H1 (cell line): Measurements from ENCODE around the gene RBSN. TPM values are rescaled to one million over a fixed set of nuclear protein-coding genes. Genes with fewer than 3 reads are reported as not detected.

Experiments used
- CTCF ChIA-PET: fragments of 300-600 bp; sonication (Branson Sonifier 250); formaldehyde crosslinking; loops from one replicate; lab custom pipeline; 2021; ENCODE audit not compliant: partially characterized antibody; lab: Charles Lee
- POLR2A ChIA-PET: fragments of 300-600 bp; sonication (Branson Sonifier 250); formaldehyde crosslinking; loops from one replicate; lab custom pipeline; 2021; ENCODE audit warnings: inconsistent platforms; ENCODE audit not compliant: partially characterized antibody; lab: Charles Lee
- DNase-seq, 2 experiments: peaks; one replicate each; pipeline versions ENCODE4 v3.0.0 to v3.0.0-alpha.2; 2010 to 2022; ENCODE audit warnings: low spot score in 2 of 2, low read depth in 1 of 2, mixed read lengths in 1 of 2
- FAIRE-seq: peaks from 2 replicates; lab custom pipeline; 2011; peaks lifted over from hg19 to GRCh38; lab: Jason Lieb, UNC
- H2AFZ ChIP-seq: 2 replicates; pipeline ENCODE4 v1.8.1; 2012; ENCODE audit warnings: low read length, inconsistent platforms
- H2AK5ac ChIP-seq: 2 replicates; pipeline ENCODE4 v1.6.1; 2013; ENCODE audit warnings: low read depth, low read length
- H2BK120ac ChIP-seq: replicated peaks from 2 replicates; pipeline ENCODE3; 2013; ENCODE audit warnings: low read depth, low read length, inconsistent platforms
- H2BK12ac ChIP-seq: 2 replicates; pipeline ENCODE4 v1.6.1; 2013; ENCODE audit warnings: low read depth, low read length
- H2BK15ac ChIP-seq: 2 replicates; pipeline ENCODE4 v1.6.1; 2013; ENCODE audit warnings: low read length
- H2BK20ac ChIP-seq: 2 replicates; pipeline ENCODE4 v1.6.1; 2013; ENCODE audit warnings: low read length
- H2BK5ac ChIP-seq: 2 replicates; pipeline ENCODE4 v1.6.1; 2013; ENCODE audit warnings: low read depth, low read length
- H3K14ac ChIP-seq: 2 replicates; pipeline ENCODE4 v1.6.1; 2013; ENCODE audit warnings: inconsistent platforms; ENCODE audit not compliant: insufficient read length
- H3K18ac ChIP-seq: 2 replicates; pipeline ENCODE4 v1.6.1; 2013; ENCODE audit warnings: low read length; ENCODE audit errors: extremely low read depth
- H3K23ac ChIP-seq: 2 replicates; pipeline ENCODE4 v1.6.1; 2013; ENCODE audit warnings: inconsistent platforms; ENCODE audit not compliant: insufficient read length
- H3K23me2 ChIP-seq: 2 replicates; pipeline ENCODE4 v1.6.1; 2013; ENCODE audit warnings: low read depth, low read length
- H3K27ac ChIP-seq: 2 replicates; pipeline ENCODE4 v1.6.1; 2011; ENCODE audit warnings: low read depth, low read length, inconsistent platforms
- H3K27me3 ChIP-seq, 4 experiments: replicated peaks in 1 of 4; 1 replicate in 1 of 4; 2 replicates in 3 of 4; pipeline versions ENCODE4 v1.6.1 to v1.8.1; 2011 to 2013; ENCODE audit warnings: low read length in 3 of 4, mild to moderate bottlenecking in 3 of 4, inconsistent platforms in 2 of 4, mixed read lengths in 2 of 4, moderate library complexity in 1 of 4; ENCODE audit not compliant: control insufficient read depth in 3 of 4, insufficient read depth in 3 of 4; ENCODE audit errors: extremely low read depth in 1 of 4
- H3K36me3 ChIP-seq, 4 experiments: 2 replicates each; pipeline versions ENCODE4 v1.6.1 to v1.8.1; 2011 to 2013; ENCODE audit warnings: mild to moderate bottlenecking in 4 of 4, low read length in 3 of 4, moderate library complexity in 2 of 4, control low read depth in 1 of 4, inconsistent platforms in 1 of 4; ENCODE audit not compliant: insufficient read depth in 4 of 4, control insufficient read depth in 2 of 4
- H3K4ac ChIP-seq: replicated peaks from 2 replicates; pipeline ENCODE3; 2013; ENCODE audit warnings: low read length, low read depth, mixed read lengths, inconsistent platforms; ENCODE audit not compliant: insufficient read length
- H3K4me1 ChIP-seq, 4 experiments: replicated peaks in 1 of 4; 1 replicate in 1 of 4; 2 replicates in 3 of 4; pipeline versions ENCODE4 v1.6.1 to v1.8.1; 2011 to 2013; ENCODE audit warnings: low read length in 3 of 4, inconsistent platforms in 2 of 4, mixed read lengths in 1 of 4; ENCODE audit not compliant: insufficient read depth in 4 of 4, control insufficient read depth in 3 of 4
- H3K4me2 ChIP-seq, 2 experiments: 2 replicates each; pipeline versions ENCODE4 v1.6.1 to v1.8.1; 2011 to 2013; ENCODE audit warnings: low read depth in 2 of 2, low read length in 2 of 2, control low read depth in 1 of 2, inconsistent platforms in 1 of 2, mild to moderate bottlenecking in 1 of 2; ENCODE audit not compliant: insufficient read depth in 1 of 2
- H3K4me3 ChIP-seq, 4 experiments: fragments of 200-600, 300-600 bp in 1 of 4; sonication (generic), shearing (Covaris generic), sonication (Bioruptor Twin) in 1 of 4; 2 replicates each; pipeline versions ENCODE4 v1.5.1 to v1.8.1; 2011 to 2016; ENCODE audit warnings: low read length in 4 of 4, low read depth in 3 of 4, control low read depth in 2 of 4, inconsistent platforms in 2 of 4, mild to moderate bottlenecking in 2 of 4, mixed read lengths in 1 of 4, moderate library complexity in 1 of 4; ENCODE audit not compliant: insufficient read depth in 2 of 4; ENCODE audit errors: extremely low read depth in 1 of 4
- H3K56ac ChIP-seq: replicated peaks from 2 replicates; pipeline ENCODE3; 2013; ENCODE audit warnings: low read depth, mild to moderate bottlenecking, mixed read lengths, low read length, inconsistent platforms; ENCODE audit not compliant: insufficient read length
- H3K79me1 ChIP-seq: 2 replicates; pipeline ENCODE4 v1.6.1; 2013; ENCODE audit warnings: low read depth, low read length, control low read depth
- H3K79me2 ChIP-seq, 2 experiments: 2 replicates each; pipeline versions ENCODE4 v1.6.1 to v1.8.1; 2012 to 2013; ENCODE audit warnings: low read length in 2 of 2, mild to moderate bottlenecking in 2 of 2, inconsistent platforms in 1 of 2; ENCODE audit not compliant: insufficient read depth in 2 of 2, control insufficient read depth in 1 of 2
- H3K9ac ChIP-seq, 4 experiments: replicated peaks in 1 of 4; 1 replicate in 1 of 4; 2 replicates in 3 of 4; pipeline versions ENCODE4 v1.6.1 to v1.8.1; 2011 to 2013; ENCODE audit warnings: low read depth in 3 of 4, low read length in 3 of 4, control low read depth in 2 of 4, mild to moderate bottlenecking in 2 of 4, moderate library complexity in 2 of 4, inconsistent platforms in 1 of 4; ENCODE audit errors: extremely low read depth in 1 of 4
- H3K9me3 ChIP-seq, 2 experiments: 2 replicates each; pipeline versions ENCODE4 v1.6.1 to v1.8.1; 2012 to 2013; ENCODE audit warnings: mild to moderate bottlenecking in 2 of 2, moderate library complexity in 2 of 2, control low read depth in 1 of 2, inconsistent platforms in 1 of 2, low read depth in 1 of 2, low read length in 1 of 2, mixed read lengths in 1 of 2; ENCODE audit not compliant: insufficient read depth in 2 of 2
- H4K20me1 ChIP-seq, 2 experiments: replicated peaks in 1 of 2; 2 replicates each; pipeline versions ENCODE3 to v1.8.1; 2011 to 2013; ENCODE audit warnings: inconsistent platforms in 2 of 2, low read length in 2 of 2, mild to moderate bottlenecking in 1 of 2; ENCODE audit not compliant: insufficient read depth in 2 of 2, control insufficient read depth in 1 of 2
- H4K5ac ChIP-seq: 2 replicates; pipeline ENCODE4 v1.6.1; 2013; ENCODE audit warnings: low read length, low read depth, mixed read lengths, inconsistent platforms; ENCODE audit not compliant: insufficient read length
- H4K8ac ChIP-seq: 2 replicates; pipeline ENCODE4 v1.8.0; 2013; ENCODE audit warnings: mild to moderate bottlenecking, moderate library complexity, low read length, inconsistent platforms; ENCODE audit not compliant: insufficient read depth; ENCODE audit errors: extremely low read depth
- H4K91ac ChIP-seq: replicated peaks from 2 replicates; pipeline ENCODE3; 2013; ENCODE audit warnings: low read length, mixed read lengths, inconsistent platforms; ENCODE audit not compliant: insufficient read length
- ASH2L ChIP-seq: fragments of 200-600, 300-600 bp; sonication (generic); IDR thresholded peaks from one replicate; pipeline ENCODE4 v1.7.1; 2017; ENCODE audit warnings: low read length
- ATF2 ChIP-seq: IDR thresholded peaks from 2 replicates; pipeline ENCODE4 v1.6.1; 2012; ENCODE audit warnings: low read length, inconsistent platforms
- CHD2 ChIP-seq: IDR thresholded peaks from 2 replicates; pipeline ENCODE4 v1.6.1; 2012; ENCODE audit warnings: low read length, improper control_type of control experiment
- FOSL1 ChIP-seq: IDR thresholded peaks from 2 replicates; pipeline ENCODE4 v1.6.1; 2011; ENCODE audit warnings: mild to moderate bottlenecking, low read depth, low read length, moderate library complexity; ENCODE audit not compliant: insufficient read depth
- KDM5A ChIP-seq: fragments of 200-600 bp; IDR thresholded peaks from 2 replicates; pipeline ENCODE4 v1.7.1; 2012; ENCODE audit warnings: mild to moderate bottlenecking, low read length, inconsistent platforms, mixed read lengths
- MAFK ChIP-seq: IDR thresholded peaks from 2 replicates; pipeline ENCODE4 v1.6.1; 2012; ENCODE audit warnings: low read depth, mild to moderate bottlenecking, improper control_type of control experiment, low read length
- NANOG ChIP-seq: IDR thresholded peaks from 2 replicates; pipeline ENCODE4 v1.6.1; 2011; ENCODE audit warnings: low read length, low read depth, mild to moderate bottlenecking, inconsistent platforms; ENCODE audit not compliant: insufficient read depth, poor library complexity, severe bottlenecking
- POLR2A ChIP-seq, 2 experiments: IDR thresholded peaks; 1 replicate in 1 of 2; 2 replicates in 1 of 2; pipeline ENCODE4 v1.6.1; 2011; ENCODE audit warnings: low read depth in 2 of 2, low read length in 2 of 2, mild to moderate bottlenecking in 2 of 2; ENCODE audit errors: control extremely low read depth in 1 of 2
- SIRT6 ChIP-seq: IDR thresholded peaks from one replicate; pipeline ENCODE4 v1.7.1; 2012; ENCODE audit warnings: low read length, inconsistent platforms
- TAF1 ChIP-seq: IDR thresholded peaks from 2 replicates; pipeline ENCODE4 v1.6.1; 2011; ENCODE audit warnings: mild to moderate bottlenecking, low read depth, low read length
- TAF7 ChIP-seq: optimal IDR thresholded peaks from 2 replicates; pipeline ENCODE3; 2011; ENCODE audit warnings: low read depth, mild to moderate bottlenecking, inconsistent platforms, low read length, moderate library complexity, borderline replicate concordance
- USF2 ChIP-seq: IDR thresholded peaks from 2 replicates; pipeline ENCODE4 v1.6.1; 2011; ENCODE audit warnings: low read length, improper control_type of control experiment
- WGBS, 2 experiments: shearing (Covaris generic) in 1 of 2; methylation state at CpG; one replicate each; pipeline versions ENCODE4 v1.1.6 to v1.1.7; 2013 to 2015; ENCODE audit warnings: low lambda C conversion rate in 2 of 2, mixed read lengths in 2 of 2, inconsistent platforms in 1 of 2, low coverage in 1 of 2, missing lambda C conversion rate in 1 of 2; ENCODE audit not compliant: insufficient replicate concordance in 2 of 2, insufficient coverage in 1 of 2, insufficient read length in 1 of 2; ENCODE audit errors: extremely low coverage in 1 of 2, missing lambda C conversion rate in 1 of 2; 5-methylcytosine and 5-hydroxymethylcytosine counted together
- polyA plus RNA-seq, 7 experiments: library from polyadenylated mRNA; depleted of rRNA in 3 of 7; stranded (reverse) in 5 of 7; unstranded in 2 of 7; fragments of >200 nt in 5 of 7; fragments of 200-250 nt in 2 of 7; gene quantifications; 1 replicate in 5 of 7; 2 replicates in 1 of 7; 4 replicates in 1 of 7; pipeline versions ENCODE4 v1.2.1 to v1.2.3, GENCODE V29; 2011 to 2013; ENCODE audit warnings: missing spikeins in 2 of 7, mixed read lengths in 2 of 7
- total RNA-seq: library from RNA; stranded (reverse); fragmentation: NEBNext Ultra II Directional; extraction: Animal tissue kit (Norgen Biotek cat#: 25700); gene quantifications from 2 replicates; pipeline ENCODE4 v1.2.1, GENCODE V29; 2021

The RBSN gene
- total and polyA plus RNA-seq, 2 of the 8 experiments (the other 6 are each of a cell fraction or from before 2014, with no cell fraction given), result 5.9 to 20.0 TPM

- Histone ChIP-seq H2BK120ac (no peak overlapping the region), H3K36me3 (peaks cover 7 to 15% (median 12%) of the 10 kb centered on the region in 4 experiments), H3K18ac (no peak overlapping the region), H3K4ac (no peak overlapping the region), H2AFZ (no peak overlapping the region), H3K9ac (no peak overlapping the region), H2AK5ac (no peak overlapping the region), H3K14ac (no peak overlapping the region), H3K56ac (no peak overlapping the region), H3K4me1 (peaks cover 0 to 11% (median 6%) of the 10 kb centered on the region in 4 experiments; a peak in 5 of 7 replicates), H2BK20ac (no peak overlapping the region), H4K20me1 (peaks cover 0 to 5% of the 10 kb centered on the region in 2 experiments), H3K4me2 (peak overlapping the region in 1 of 2 experiments; percentile 83; a peak in 1 of 4 replicates), H3K9me3 (no peaks in the 10 kb centered on the region; a peak in 1 of 4 replicates), H4K91ac (no peak overlapping the region), H4K8ac (peak overlapping the region; percentile 75; the same call in 1 of the 2 replicates), H3K79me1 (peaks cover 15% of the 10 kb centered on the region), H2BK12ac (no peak overlapping the region), H2BK15ac (no peak overlapping the region), H3K23me2 (peaks cover 7% of the 10 kb centered on the region; the same call in 1 of the 2 replicates), H3K79me2 (peaks cover 9 to 36% of the 10 kb centered on the region in 2 experiments; a peak in 3 of 4 replicates), H3K23ac (no peak overlapping the region), H3K4me3 (no peak overlapping the region), H4K5ac (no peak overlapping the region), H3K27me3 (no peaks in the 10 kb centered on the region), H2BK5ac (no peak overlapping the region), H3K27ac (no peak overlapping the region)
- WGBS, 2 experiments, result 83% methylated on average over 4 of the region's 4 CpGs; no CpG with 5 or more reads in 1 of the 2 experiments
- DNase-seq, result no peak
- POLR2A ChIA-PET, result interaction anchor here (4.0 kb wide), 1 partner anchor 11 kb away, joined by 17 read pairs; no protein-coding TSS in a partner anchor
- CTCF ChIA-PET, result interaction anchor here (0.6 to 1.0 kb wide), 2 partner anchors 11 to 303 kb away, joined by 3 read pairs; no protein-coding TSS in a partner anchor
- FAIRE-seq, result no peak
- TF ChIP-seq POLR2A (IDR thresholded peaks at IDR 0.05; ENCODE audit: control extremely low read depth in 1 of 2, low read depth in 2 of 2, low read length in 2 of 2) (no peak), MAFK (no peak), TAF1 (no peak), ATF2 (no peak), SIRT6 (no peak), ASH2L (no peak), USF2 (no peak), KDM5A (no peak), NANOG (no peak), FOSL1 (no peak), CHD2 (no peak), TAF7 (no peak)
Observed at GRCh38 chr3:15063238-15063637, 35.7 kb downstream of the RBSN start.
